HG03196 (cell line): ENCODE data around the gene CRIM1.

ENCODE experiments used
- ATAC-seq: cut with Tn5 transposase; IDR thresholded peaks from one replicate; pipeline ENCODE4 v1.9.1; 2021; ENCODE audit not compliant: unreplicated experiment

Gene CRIM1

GRCh38 chr2:36572054-36572718 lies 216.6 kb downstream of the CRIM1 start:
- no peak for ATAC-seq

- no peak for ATAC-seq
Measured at GRCh38 chr2:36572719-36573059, 217.1 kb downstream of the CRIM1 start.

GRCh38 chr2:36573165-36573564 lies 217.6 kb downstream of the CRIM1 start:
- no peak for ATAC-seq

GRCh38 chr2:36574560-36574959 lies 219.0 kb downstream of the CRIM1 start:
- ATAC-seq = no peak

- no peak for ATAC-seq
Measured at GRCh38 chr2:36577884-36578283, 222.3 kb downstream of the CRIM1 start.

- no peak for ATAC-seq
Measured at GRCh38 chr2:36578343-36579296, 223.0 kb downstream of the CRIM1 start.

GRCh38 chr2:36579297-36579664 lies 223.7 kb downstream of the CRIM1 start:
- no peak for ATAC-seq

- no peak for ATAC-seq
Measured at GRCh38 chr2:36582538-36582937, 227.0 kb downstream of the CRIM1 start.

- no peak for ATAC-seq
Measured at GRCh38 chr2:36582951-36583350, 227.4 kb downstream of the CRIM1 start.

GRCh38 chr2:36584148-36584794 lies 228.7 kb downstream of the CRIM1 start:
- no peak for ATAC-seq

GRCh38 chr2:36586672-36587071 lies 231.1 kb downstream of the CRIM1 start:
- ATAC-seq = no peak

GRCh38 chr2:36587101-36587500 lies 231.5 kb downstream of the CRIM1 start:
- no peak for ATAC-seq

GRCh38 chr2:36587556-36587955 lies 232.0 kb downstream of the CRIM1 start:
- ATAC-seq = no peak

- no peak for ATAC-seq
Measured at GRCh38 chr2:36589230-36589630, 233.7 kb downstream of the CRIM1 start.

GRCh38 chr2:36594849-36595248 lies 239.3 kb downstream of the CRIM1 start:
- ATAC-seq = no peak

GRCh38 chr2:36596397-36596796 lies 240.8 kb downstream of the CRIM1 start:
- ATAC-seq = no peak

GRCh38 chr2:36597003-36597531 lies 241.5 kb downstream of the CRIM1 start:
- no peak for ATAC-seq

- ATAC-seq = peak; percentile 100
Measured at GRCh38 chr2:36597532-36598377, 242.2 kb downstream of the CRIM1 start, which contains the start of gene FEZ2. Gene FEZ2, minus strand, starts transcription at chr2:36598168. Its CDS starts 26 bp downstream, at chr2:36598142.
